OCI-LY3 (cell line): Measurements from ENCODE around the gene ABHD5.

Experiments
- H2AFZ ChIP-seq: fragments of 200-600, 300-600 bp; shearing (Covaris generic); 2 replicates; pipeline ENCODE4 v1.6.0; 2014; ENCODE audit warnings: antibody characterized with exemption, low read depth, low read length
- H3K27ac ChIP-seq: fragments of 200-600, 300-600 bp; sonication (generic); 2 replicates; pipeline ENCODE4 v1.5.1; 2014; ENCODE audit warnings: mild to moderate bottlenecking, low read length, moderate library complexity, mixed read lengths
- H3K27me3 ChIP-seq: fragments of 200-600, 300-600 bp; sonication (generic); 2 replicates; pipeline ENCODE4 v1.6.1; 2014; ENCODE audit warnings: low read depth, low read length, mixed read lengths
- H3K36me3 ChIP-seq: fragments of 200-600, 300-600 bp; sonication (generic); replicated peaks from 2 replicates; pipeline ENCODE3; 2014; ENCODE audit warnings: low read depth, low read length, mixed read lengths
- H3K4me1 ChIP-seq: fragments of 300-600, 200-600 bp; sonication (generic); 2 replicates; pipeline ENCODE4 v1.6.1; 2014; ENCODE audit warnings: low read length, mixed read lengths
- H3K4me2 ChIP-seq: fragments of 200-600, 300-600 bp; sonication (generic); 2 replicates; pipeline ENCODE4 v1.6.1; 2014; ENCODE audit warnings: low read length, mixed read lengths
- H3K4me3 ChIP-seq: fragments of 300-600, 200-600 bp; sonication (generic); 2 replicates; pipeline ENCODE4 v1.5.1; 2014; ENCODE audit warnings: antibody characterized with exemption, mild to moderate bottlenecking, low read length, moderate library complexity
- H3K79me2 ChIP-seq: fragments of 300-600, 200-600 bp; shearing (Covaris generic); 2 replicates; pipeline ENCODE4 v1.6.1; 2014; ENCODE audit warnings: mild to moderate bottlenecking, low read length, mixed read lengths
- H3K9ac ChIP-seq: fragments of 300-600, 200-600 bp; shearing (Covaris generic); 2 replicates; pipeline ENCODE4 v1.6.0; 2014; ENCODE audit warnings: mild to moderate bottlenecking, low read length, moderate library complexity
- H3K9me3 ChIP-seq: fragments of 200-600, 300-600 bp; shearing (Covaris generic); 2 replicates; pipeline ENCODE4 v1.6.1; 2014; ENCODE audit warnings: low read length, mixed read lengths; ENCODE audit not compliant: insufficient read depth
- H4K20me1 ChIP-seq: fragments of 200-600, 300-600 bp; sonication (generic); 2 replicates; pipeline ENCODE4 v1.6.1; 2016; ENCODE audit warnings: low read length, mixed read lengths; ENCODE audit not compliant: insufficient read depth
- EZH2phosphoT487 ChIP-seq: fragments of 200-600 bp; shearing (Covaris generic); IDR thresholded peaks from 2 replicates; pipeline ENCODE4 v1.6.1; 2018; ENCODE audit warnings: antibody characterized with exemption, mixed run types, low read depth
- TF ChIP-seq, protein P1 (sequence below): fragments of 200-600, 300-600 bp; sonication (generic); IDR thresholded peaks from 2 replicates; pipeline ENCODE4 v1.5.1; 2014; ENCODE audit warnings: antibody characterized with exemption, low read length, low read depth

ABHD5 gene

DNA sequence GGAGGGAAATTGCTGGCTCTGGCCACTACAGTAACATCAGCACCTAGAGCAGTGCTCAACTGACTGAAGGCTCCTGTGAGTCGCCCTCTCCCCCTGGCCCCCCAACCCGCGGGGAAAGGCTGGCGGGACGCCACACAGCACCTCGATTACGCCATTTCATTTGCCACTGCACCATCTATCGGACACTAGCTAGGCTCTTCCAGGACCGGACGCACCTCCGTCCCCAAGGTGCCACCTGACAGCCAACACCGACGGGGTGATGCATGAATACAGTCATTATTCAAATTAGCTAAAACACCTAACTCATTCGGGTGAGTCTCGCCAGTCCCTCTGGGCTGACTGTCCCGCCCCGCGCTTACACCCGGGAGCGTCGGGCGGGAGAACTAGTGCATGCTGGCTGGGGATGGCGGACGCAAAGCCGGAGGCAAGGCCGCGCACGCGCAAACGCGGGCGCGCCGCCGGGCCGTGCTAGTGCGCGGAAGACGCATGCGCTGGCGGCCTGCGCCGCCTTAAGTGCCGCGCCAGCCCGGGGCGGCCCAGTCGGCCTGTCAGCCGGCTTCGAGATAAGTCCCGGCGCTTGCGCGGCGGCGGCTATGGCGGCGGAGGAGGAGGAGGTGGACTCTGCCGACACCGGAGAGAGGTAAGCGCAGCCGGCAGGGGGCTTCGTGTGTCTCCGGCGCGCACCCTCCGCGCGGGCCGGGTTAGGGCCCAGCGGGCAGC is at the start of gene ABHD5:
TSS of gene ABHD5 (plus strand) at position 539 of the 720 bp plus-strand sequence. CDS start at position 594, 55 bp downstream.
- Histone ChIP-seq H3K9ac (peak within 1 kb of the TSS; percentile 83), H3K9me3 (no peaks in the 10 kb centered on the region), H3K4me2 (peak within 1 kb of the TSS; percentile 94), H3K4me1 (peaks cover 16% of the 10 kb centered on the region), H3K36me3 (no peaks in the 10 kb centered on the region), H2AFZ (peak within 1 kb of the TSS; percentile 96), H3K27me3 (no peaks in the 10 kb centered on the region), H3K4me3 (peak within 1 kb of the TSS; percentile 92), H3K79me2 (peaks cover 39% of the 10 kb centered on the region), H3K27ac (peak within 1 kb of the TSS; percentile 44), H4K20me1 (no peaks in the 10 kb centered on the region)
- TF ChIP-seq, protein P1, sequence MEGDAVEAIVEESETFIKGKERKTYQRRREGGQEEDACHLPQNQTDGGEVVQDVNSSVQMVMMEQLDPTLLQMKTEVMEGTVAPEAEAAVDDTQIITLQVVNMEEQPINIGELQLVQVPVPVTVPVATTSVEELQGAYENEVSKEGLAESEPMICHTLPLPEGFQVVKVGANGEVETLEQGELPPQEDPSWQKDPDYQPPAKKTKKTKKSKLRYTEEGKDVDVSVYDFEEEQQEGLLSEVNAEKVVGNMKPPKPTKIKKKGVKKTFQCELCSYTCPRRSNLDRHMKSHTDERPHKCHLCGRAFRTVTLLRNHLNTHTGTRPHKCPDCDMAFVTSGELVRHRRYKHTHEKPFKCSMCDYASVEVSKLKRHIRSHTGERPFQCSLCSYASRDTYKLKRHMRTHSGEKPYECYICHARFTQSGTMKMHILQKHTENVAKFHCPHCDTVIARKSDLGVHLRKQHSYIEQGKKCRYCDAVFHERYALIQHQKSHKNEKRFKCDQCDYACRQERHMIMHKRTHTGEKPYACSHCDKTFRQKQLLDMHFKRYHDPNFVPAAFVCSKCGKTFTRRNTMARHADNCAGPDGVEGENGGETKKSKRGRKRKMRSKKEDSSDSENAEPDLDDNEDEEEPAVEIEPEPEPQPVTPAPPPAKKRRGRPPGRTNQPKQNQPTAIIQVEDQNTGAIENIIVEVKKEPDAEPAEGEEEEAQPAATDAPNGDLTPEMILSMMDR, result peak; percentile 47
- TF ChIP-seq EZH2phosphoT487, result no peak

- H3K79me2 ChIP-seq, result no peaks in the 10 kb centered on the region
- no peak overlapping the region for H3K27ac ChIP-seq
- no peak overlapping the region for H2AFZ ChIP-seq
- H3K9ac ChIP-seq, result no peak overlapping the region
- H3K4me1 ChIP-seq, result peaks cover 17% of the 10 kb centered on the region
- H3K4me3 ChIP-seq, result no peak overlapping the region
- no peak overlapping the region for H3K4me2 ChIP-seq
- TF ChIP-seq EZH2phosphoT487, result no peak
- TF ChIP-seq, protein P1, result no peak
- no peaks in the 10 kb centered on the region for H3K36me3 ChIP-seq
- H3K9me3 ChIP-seq, result no peaks in the 10 kb centered on the region
- no peaks in the 10 kb centered on the region for H4K20me1 ChIP-seq
- no peaks in the 10 kb centered on the region for H3K27me3 ChIP-seq
These were observed 49.2 kb upstream of the ABHD5 start for GRCh38 chr3:43641306-43642114.

- Histone ChIP-seq H4K20me1 (no peaks in the 10 kb centered on the region), H2AFZ (no peak overlapping the region), H3K36me3 (no peaks in the 10 kb centered on the region), H3K9me3 (no peaks in the 10 kb centered on the region), H3K27ac (no peak overlapping the region), H3K4me2 (no peak overlapping the region), H3K4me1 (0 out of 2 replicates have a peak, but pooled peaks cover 2% of the 10 kb centered on the region), H3K9ac (no peak overlapping the region), H3K79me2 (no peaks in the 10 kb centered on the region), H3K4me3 (no peak overlapping the region), H3K27me3 (no peaks in the 10 kb centered on the region)
- TF ChIP-seq, protein P1, result no peak
- TF ChIP-seq EZH2phosphoT487, result no peak
These were observed 46.3 kb upstream of the ABHD5 start for GRCh38 chr3:43644443-43644842.
